Heart left ventricle (tissue), 16 donors: ENCODE data around the gene MICALL1. TPM values are rescaled to one million over a fixed set of nuclear protein-coding genes. Genes with fewer than 3 reads are reported as not detected.

Source experiments
- ATAC-seq, 4 donors: fragments of 200-7000 bp; cut with Tn5 transposase; one replicate each; pipeline ENCODE4 v1.9.1; 2020 to 2022; ENCODE audit warnings: moderate library complexity in 4 of 4, mild to moderate bottlenecking in 3 of 4, moderate number of reproducible peaks in 1 of 4
- DNase-seq, 5 donors: peaks; one replicate each; pipeline ENCODE4 v3.0.0-alpha.2; 2020
- H3K27ac ChIP-seq, 12 donors: fragments of 200-600 bp; sonication (generic) in 4 of 12; one replicate each; pipeline versions ENCODE4 v1.5.0 to v1.8.0; 2016 to 2022; ENCODE audit warnings: mild to moderate bottlenecking in 2 of 12
- H3K27me3 ChIP-seq, 9 donors: fragments of 200-600 bp; sonication (generic) in 2 of 9; one replicate each; pipeline versions ENCODE4 v1.5.1 to v1.8.0; 2016 to 2022; ENCODE audit warnings: mild to moderate bottlenecking in 3 of 9
- H3K36me3 ChIP-seq, 9 donors: fragments of 200-600 bp; sonication (generic) in 2 of 9; one replicate each; pipeline versions ENCODE4 v1.5.0 to v1.8.0; 2018 to 2022; ENCODE audit warnings: mild to moderate bottlenecking in 2 of 9
- H3K4me1 ChIP-seq, 12 donors: fragments of 200-600 bp; sonication (generic) in 4 of 12; one replicate each; pipeline versions ENCODE4 v1.5.0 to v1.8.0; 2016 to 2022; ENCODE audit warnings: mild to moderate bottlenecking in 3 of 12
- H3K4me3 ChIP-seq, 12 donors: fragments of 200-600 bp; sonication (generic) in 4 of 12; one replicate each; pipeline versions ENCODE4 v1.5.0 to v1.8.0; 2017 to 2022; ENCODE audit warnings: mild to moderate bottlenecking in 9 of 12, moderate library complexity in 4 of 12
- H3K9me3 ChIP-seq, 12 donors: fragments of 200-600 bp; sonication (generic) in 4 of 12; one replicate each; pipeline versions ENCODE4 v1.5.0 to v1.8.0; 2016 to 2022; ENCODE audit warnings: mild to moderate bottlenecking in 1 of 12
- CTCF ChIP-seq, 12 donors: fragments of 200-600 bp; sonication (generic) in 4 of 12; IDR thresholded peaks; one replicate each; pipeline versions ENCODE4 v1.5.0 to v1.8.0; 2018 to 2022; ENCODE audit warnings: antibody characterized with exemption in 12 of 12, mild to moderate bottlenecking in 5 of 12
- POLR2A ChIP-seq, 2 donors: fragments of 450-650 bp; IDR thresholded peaks; one replicate each; pipeline ENCODE4 v1.6.1; 2017; ENCODE audit warnings: antibody characterized with exemption in 2 of 2, mild to moderate bottlenecking in 2 of 2, moderate library complexity in 2 of 2
- WGBS, 4 donors: extraction: QIAGEN DNeasy Blood & Tissue Kit in 2 of 4; methylation state at CpG; one replicate each; pipeline versions ENCODE4 v1.1.5 to v1.1.7; 2013 to 2018; 5-methylcytosine and 5-hydroxymethylcytosine counted together
- intact Hi-C, 10 donors: fragments of 100-400 bp; cut with DNase I; formaldehyde crosslinking; loops; one replicate each; pipeline versions ENCODE4 v1.11.1 to v1.14.2; 2022
- polyA plus RNA-seq, 2 donors: library from polyadenylated mRNA; stranded (reverse); fragments of 200-250 nt; gene quantifications; one replicate each; pipeline ENCODE4 v1.2.3, GENCODE V29; 2013
- total RNA-seq, 9 donors: library from RNA; depleted of rRNA in 2 of 9; stranded (reverse); fragments of >200 nt in 2 of 9; fragmentation: NEBNext Ultra II Directional in 3 of 9; extraction: Animal tissue kit (Norgen Biotek cat#: 25700) in 3 of 9; gene quantifications; one replicate each; pipeline versions ENCODE4 v1.1.0 to v1.2.4, GENCODE V29; 2016 to 2023
- donor health status: ischemic (EF 13 %, LVEDD 7.1; RV severe dilation, severe dysfunction).
- donor health status: healthy with polysubstance abuse.
- donor health status: DM: no; HTN: yes; CAD: no.
- donor health status: DM: no; HTN: no; CAD: no.
- donor health status: ischemic (EF 25% LVEDD 6.9; RV normal size, moderate dysfunction).
- donor health status: ischemic (EF 25% LVEDD 5.7; RV mildly dilated, moderate dysfunction).
- donor health status: healthy.
- donor health status: DM: yes; HTN: yes; CAD: no.
- donor health status: ischemic (EF 35%, LVEDD 5.7; RV mildly dilated, moderate dysfunction).
- donor health status: nonischemic (EF 11% LVEDD 7.7; RV severe dilation, severe dysfunction).
- donor health status: DM: yes; HTN: yes; CAD: no.
- donor health status: PGD.
- donor health status: ischemic (EF 29% LVEDD 5.4; RV normal size, mild dysfunction).
- donor health status: nonischemic (EF 23%, LVEDD 6.1; RV moderate dilation, normal function).

MICALL1 gene
- total and polyA plus RNA-seq, 11 donors, result 10.6 to 40.7 (median 17.8) TPM

GRCh38 chr22:37911697-37912096, 5.6 kb downstream of the MICALL1 start:
- TF ChIP-seq POLR2A (IDR thresholded peaks at IDR 0.05), result no peak
- Histone ChIP-seq H3K4me3 (no peak overlapping the region), H3K9me3 (no peaks in the 10 kb centered on the region), H3K27me3 (no peaks in the 10 kb centered on the region), H3K36me3 (peaks cover 0 to 42% (median 33%) of the 10 kb centered on the region in 9 donors), H3K4me1 (peaks cover 0 to 50% (median 29%) of the 10 kb centered on the region in 12 donors), H3K27ac (peak overlapping the region in 9 of 12 donors; percentile 8 to 89 (median 69))
- intact Hi-C loops, result no loop called here
- ATAC-seq, result peak in 1 of 4 donors; percentile 36
- DNase-seq, result no peak
- 43 to 77% (median 61%) methylated on average over 8 of the region's 8 CpGs for WGBS, 4 donors

- Histone ChIP-seq H3K4me3 (no peak overlapping the region), H3K27ac (peak overlapping the region in 10 of 12 donors; percentile 41 to 89 (median 68)), H3K27me3 (no peaks in the 10 kb centered on the region), H3K36me3 (peaks cover 0 to 47% (median 37%) of the 10 kb centered on the region in 9 donors), H3K9me3 (no peaks in the 10 kb centered on the region), H3K4me1 (peaks cover 0 to 46% (median 26%) of the 10 kb centered on the region in 12 donors)
- TF ChIP-seq CTCF (IDR thresholded peaks at IDR 0.05), result no peak
- TF ChIP-seq POLR2A (IDR thresholded peaks at IDR 0.05), result no peak
- WGBS, 4 donors, result 72 to 89% (median 80%) methylated on average over 8 of the region's 8 CpGs
- intact Hi-C loops, result no loop called here
- no peak for DNase-seq
- no peak for ATAC-seq
These were observed 6.1 kb downstream of the MICALL1 start for GRCh38 chr22:37912171-37912570.

GRCh38 chr22:37913233-37913721, 7.2 kb downstream of the MICALL1 start:
- intact Hi-C loops, result no loop called here
- Histone ChIP-seq H3K4me3 (no peak overlapping the region), H3K27me3 (no peaks in the 10 kb centered on the region), H3K27ac (peak overlapping the region in 10 of 12 donors; percentile 51 to 89 (median 68)), H3K9me3 (no peaks in the 10 kb centered on the region), H3K36me3 (peaks cover 0 to 58% (median 49%) of the 10 kb centered on the region in 9 donors), H3K4me1 (peaks cover 0 to 41% (median 24%) of the 10 kb centered on the region in 12 donors)
- 48 to 62% (median 58%) methylated on average over 7 of the region's 7 CpGs for WGBS, 4 donors
- DNase-seq (peak; percentile 46 to 60 (median 57)), ATAC-seq (peak; percentile 43 to 91 (median 60))
- TF ChIP-seq POLR2A (IDR thresholded peaks at IDR 0.05), result no peak
- TF ChIP-seq CTCF (IDR thresholded peaks at IDR 0.05), result no peak

- Histone ChIP-seq H3K27ac (peak overlapping the region in 1 of 12 donors; percentile 52), H3K4me3 (no peak overlapping the region), H3K36me3 (peaks cover 0 to 87% (median 73%) of the 10 kb centered on the region in 9 donors), H3K9me3 (no peaks in the 10 kb centered on the region), H3K27me3 (no peaks in the 10 kb centered on the region), H3K4me1 (peaks cover 0 to 34% (median 13%) of the 10 kb centered on the region in 12 donors)
- no peak for TF ChIP-seq CTCF (IDR thresholded peaks at IDR 0.05)
- TF ChIP-seq POLR2A (IDR thresholded peaks at IDR 0.05), result no peak
- intact Hi-C loops, result no loop called here
- DNase-seq (no peak), ATAC-seq (no peak)
- WGBS, 4 donors, result 82 to 87% (median 84%) methylated on average over 4 to 5 of the region's 5 CpGs
These were observed 10.2 kb downstream of the MICALL1 start for GRCh38 chr22:37916311-37916710.
